Fibroblast of skin of left biceps (primary cell): ENCODE data around the gene COPRS.

Experiments used
- DNase-seq, 2 experiments: peaks; one replicate each; pipeline ENCODE4 v3.0.0-alpha.2; 2013; ENCODE audit warnings: low read depth in 2 of 2

The COPRS gene

GRCh38 chr17:31808521-31809050, 50.5 kb downstream of the COPRS start:
- no peak for DNase-seq

GRCh38 chr17:31807846-31808245, 51.2 kb downstream of the COPRS start:
- peak; percentile 49 to 52 for DNase-seq

- DNase-seq = no peak
These were observed 52.1 kb downstream of the COPRS start for GRCh38 chr17:31806921-31807320.

GRCh38 chr17:31803494-31804213, 55.4 kb downstream of the COPRS start:
- DNase-seq = no peak

GRCh38 chr17:31802502-31802901, 56.5 kb downstream of the COPRS start:
- DNase-seq = no peak
